Psoas muscle (tissue), 8 donors: Measurements from ENCODE around the gene SRPK2. TPM values are rescaled to one million over a fixed set of nuclear protein-coding genes. Genes with fewer than 3 reads are reported as not detected.

Experiments
- ATAC-seq, 4 donors: fragments of 200-7000 bp; cut with Tn5 transposase; one replicate each; pipeline ENCODE4 v1.9.1; 2020; ENCODE audit warnings: moderate library complexity in 3 of 4, mild to moderate bottlenecking in 2 of 4
- DNase-seq, 2 donors: peaks; one replicate each; pipeline ENCODE4 v3.0.0-alpha.2; 2020
- H3K27ac ChIP-seq: fragments of 200-600 bp; one replicate; pipeline ENCODE4 v1.8.0; 2022
- H3K27me3 ChIP-seq, 3 donors: fragments of 200-600 bp in 1 of 3; one replicate each; pipeline versions ENCODE4 v1.6.1 to v1.8.0; 2013 to 2022; ENCODE audit warnings: low read length in 2 of 3, mild to moderate bottlenecking in 2 of 3, moderate library complexity in 1 of 3; ENCODE audit not compliant: insufficient read depth in 3 of 3
- H3K36me3 ChIP-seq, 2 donors: fragments of 200-600 bp in 1 of 2; one replicate each; pipeline versions ENCODE4 v1.6.1 to v1.8.0; 2013 to 2022; ENCODE audit warnings: low read depth in 1 of 2, mild to moderate bottlenecking in 1 of 2, moderate library complexity in 1 of 2; ENCODE audit not compliant: insufficient read depth in 1 of 2
- H3K4me1 ChIP-seq: fragments of 200-600 bp; one replicate; pipeline ENCODE4 v1.8.0; 2022
- H3K4me3 ChIP-seq: fragments of 200-600 bp; one replicate; pipeline ENCODE4 v1.8.0; 2022; ENCODE audit warnings: mild to moderate bottlenecking
- H3K9me3 ChIP-seq: fragments of 200-600 bp; one replicate; pipeline ENCODE4 v1.8.0; 2022
- WGBS, 3 donors: extraction: QIAGEN DNeasy Blood & Tissue Kit; methylation state at CpG; one replicate each; pipeline versions ENCODE4 v1.1.6 to v1.1.7; 2013; 5-methylcytosine and 5-hydroxymethylcytosine counted together
- intact Hi-C, 2 donors: fragments of 100-400 bp; cut with DNase I; formaldehyde crosslinking; loops; one replicate each; pipeline versions ENCODE4 v1.11.0 to v1.14.2; 2022
- polyA plus RNA-seq, 3 donors: library from polyadenylated mRNA; stranded (reverse); fragments of 200-250 nt; gene quantifications; one replicate each; pipeline ENCODE4 v1.2.3, GENCODE V29; 2013
- total RNA-seq, 4 donors: library from RNA; stranded (reverse); fragmentation: NEBNext Ultra II Directional in 2 of 4; extraction: Animal tissue kit (Norgen Biotek cat#: 25700) in 2 of 4; gene quantifications; one replicate each; pipeline versions ENCODE4 v1.2.1 to v1.2.4, GENCODE V29; 2021 to 2023
- TF ChIP-seq, protein P1 (sequence below): fragments of 200-600 bp; IDR thresholded peaks from one replicate; pipeline ENCODE4 v1.8.0; 2022; ENCODE audit warnings: antibody characterized with exemption
- donor health status: healthy with polysubstance abuse.
- donor health status: DM: no; HTN: no; CAD: no; lungs with moderate emphysema.
- donor health status: Bipolar disorder and iron deficiency.
- donor health status: healthy.
- donor health status: DM: yes; HTN: yes; CAD: no.
- donor health status: DM: no; HTN: no; CAD: no.
- donor health status: DM: no; HTN: no; CAD: no.
- donor health status: DM: yes; HTN: yes; CAD: no.

SRPK2 gene
- total and polyA plus RNA-seq, 7 donors = 12.7 to 51.3 (median 33.2) TPM

DNA sequence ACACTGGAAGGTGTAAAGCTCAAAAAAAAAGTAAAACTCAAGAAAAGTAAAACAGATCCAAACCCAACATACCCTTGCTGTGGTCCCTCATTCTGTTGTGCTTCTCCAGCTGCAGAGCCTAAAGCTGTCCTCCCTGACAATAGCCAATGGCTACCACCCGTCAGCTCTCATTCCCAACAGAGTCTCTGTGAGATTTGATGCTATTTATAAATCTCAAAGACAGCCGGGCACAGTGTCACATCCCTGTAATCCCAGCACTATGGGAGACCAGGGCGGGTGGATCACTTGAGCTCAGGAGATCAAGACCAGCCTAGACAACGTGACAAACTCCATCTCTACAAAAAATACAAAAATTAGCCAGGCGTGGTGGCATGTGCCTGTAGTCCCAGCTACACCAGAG, 258.7 kb downstream of the SRPK2 start:
- Histone ChIP-seq H3K36me3 (peaks cover 4 to 31% of the 10 kb centered on the region in 2 donors), H3K9me3 (no peaks in the 10 kb centered on the region), H3K27ac (no peak overlapping the region), H3K4me1 (peaks cover 22% of the 10 kb centered on the region), H3K4me3 (no peak overlapping the region), H3K27me3 (no peaks in the 10 kb centered on the region)
- intact Hi-C loops = loop anchor here in 1 of 2 donors (10.0 kb wide), 1 partner anchor 365 kb away; no protein-coding TSS in a partner anchor
- 51 to 64% (median 53%) methylated on average over 5 of the region's 5 CpGs for WGBS, 3 donors
- ATAC-seq = peak; percentile 58 to 78 (median 68)
- no peak for DNase-seq
- TF ChIP-seq, protein P1, sequence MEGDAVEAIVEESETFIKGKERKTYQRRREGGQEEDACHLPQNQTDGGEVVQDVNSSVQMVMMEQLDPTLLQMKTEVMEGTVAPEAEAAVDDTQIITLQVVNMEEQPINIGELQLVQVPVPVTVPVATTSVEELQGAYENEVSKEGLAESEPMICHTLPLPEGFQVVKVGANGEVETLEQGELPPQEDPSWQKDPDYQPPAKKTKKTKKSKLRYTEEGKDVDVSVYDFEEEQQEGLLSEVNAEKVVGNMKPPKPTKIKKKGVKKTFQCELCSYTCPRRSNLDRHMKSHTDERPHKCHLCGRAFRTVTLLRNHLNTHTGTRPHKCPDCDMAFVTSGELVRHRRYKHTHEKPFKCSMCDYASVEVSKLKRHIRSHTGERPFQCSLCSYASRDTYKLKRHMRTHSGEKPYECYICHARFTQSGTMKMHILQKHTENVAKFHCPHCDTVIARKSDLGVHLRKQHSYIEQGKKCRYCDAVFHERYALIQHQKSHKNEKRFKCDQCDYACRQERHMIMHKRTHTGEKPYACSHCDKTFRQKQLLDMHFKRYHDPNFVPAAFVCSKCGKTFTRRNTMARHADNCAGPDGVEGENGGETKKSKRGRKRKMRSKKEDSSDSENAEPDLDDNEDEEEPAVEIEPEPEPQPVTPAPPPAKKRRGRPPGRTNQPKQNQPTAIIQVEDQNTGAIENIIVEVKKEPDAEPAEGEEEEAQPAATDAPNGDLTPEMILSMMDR = no peak

DNA sequence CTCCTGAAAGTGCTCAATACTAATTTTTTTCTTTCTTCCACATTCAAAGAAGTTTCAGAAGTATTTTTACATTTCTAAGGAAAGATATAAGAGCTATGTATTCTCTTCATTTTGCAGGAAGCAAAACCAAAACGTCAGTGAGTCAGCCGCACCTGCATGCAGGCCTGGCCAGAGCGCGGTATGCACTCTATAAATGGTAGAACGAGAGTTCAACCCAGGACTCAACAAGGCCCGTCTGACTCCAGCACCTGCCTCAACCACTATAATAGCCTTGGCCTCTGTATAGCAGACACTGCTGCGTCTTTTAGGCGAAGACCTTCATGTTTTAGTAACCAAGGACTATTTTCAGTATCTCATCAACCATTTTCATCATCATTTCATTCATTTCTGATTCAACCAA, 261.5 kb downstream of the SRPK2 start:
- intact Hi-C loops = no loop called here
- Histone ChIP-seq H3K9me3 (no peaks in the 10 kb centered on the region), H3K4me1 (peaks cover 22% of the 10 kb centered on the region), H3K4me3 (no peak overlapping the region), H3K27ac (peak overlapping the region; percentile 41), H3K36me3 (peaks cover 4 to 36% of the 10 kb centered on the region in 2 donors), H3K27me3 (no peaks in the 10 kb centered on the region)
- TF ChIP-seq, protein P1 = no peak
- ATAC-seq (peak; percentile 74 to 84 (median 77)), DNase-seq (no peak)
- 31 to 49% (median 32%) methylated on average over 8 of the region's 8 CpGs for WGBS, 3 donors

DNA sequence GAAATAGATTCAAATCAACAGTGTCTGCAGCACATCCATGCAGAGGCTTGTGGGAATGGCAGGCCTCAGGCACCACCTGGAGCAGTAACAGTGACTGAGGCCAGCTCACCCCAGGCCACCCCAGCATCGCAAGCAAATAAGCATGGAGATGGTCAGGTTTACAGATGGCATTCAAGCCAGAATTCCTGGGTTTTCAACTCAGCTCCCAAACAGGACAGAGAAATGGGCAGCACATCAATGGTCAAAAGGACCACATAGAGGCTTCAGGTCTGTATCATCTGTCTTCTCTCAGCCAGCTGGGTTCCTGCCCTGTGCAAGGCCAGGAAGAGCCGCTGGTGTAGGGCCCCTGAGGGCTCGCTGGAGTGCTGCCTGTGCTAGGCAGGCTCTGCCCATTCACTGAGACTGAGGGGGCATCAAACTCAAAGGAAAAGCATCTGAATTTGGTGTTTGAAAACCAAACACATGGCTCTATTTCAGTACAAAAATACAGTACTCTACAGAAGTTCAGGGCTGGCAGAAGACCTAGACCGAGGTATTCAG, 262.2 kb downstream of the SRPK2 start:
- Histone ChIP-seq H3K27me3 (no peaks in the 10 kb centered on the region), H3K27ac (peak overlapping the region; percentile 41), H3K4me1 (peaks cover 22% of the 10 kb centered on the region), H3K36me3 (peaks cover 4 to 41% of the 10 kb centered on the region in 2 donors), H3K9me3 (no peaks in the 10 kb centered on the region), H3K4me3 (no peak overlapping the region)
- TF ChIP-seq, protein P1 = no peak
- 55 to 73% (median 59%) methylated on average over 4 of the region's 4 CpGs for whole genome bisulfite sequencing, 3 donors
- ATAC-seq (peak in 3 of 4 donors; percentile 42 to 45 (median 43)), DNase-seq (no peak)
- intact Hi-C loops = no loop called here

DNA sequence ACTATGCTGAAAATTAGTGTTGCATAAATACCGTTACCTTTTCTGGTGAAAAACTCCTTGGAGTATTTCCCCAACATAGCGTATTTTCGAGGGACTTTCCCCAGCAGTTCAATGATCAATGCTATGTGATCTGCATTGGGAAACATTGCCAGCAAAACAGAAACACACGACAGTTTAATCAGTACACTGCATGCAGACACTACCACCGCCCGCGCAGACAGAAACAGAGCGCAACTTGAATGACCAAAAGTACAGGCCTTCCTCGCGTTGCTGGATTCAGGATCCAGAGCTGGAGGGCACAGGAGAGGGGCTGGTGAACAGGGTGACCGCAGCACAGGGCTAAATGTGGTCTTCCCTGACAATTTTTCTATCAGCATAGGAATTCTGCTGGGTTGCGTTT, 263.0 kb downstream of the SRPK2 start:
- DNase-seq = no peak
- 96 to 97% (median 97%) methylated on average over 12 of the region's 12 CpGs for WGBS, 3 donors

More for the DNA sequence above, 263.0 kb downstream of the SRPK2 start:
- no peak for ATAC-seq
- Histone ChIP-seq H3K4me3 (no peak overlapping the region), H3K9me3 (no peaks in the 10 kb centered on the region), H3K27ac (no peak overlapping the region), H3K27me3 (no peaks in the 10 kb centered on the region), H3K4me1 (peaks cover 22% of the 10 kb centered on the region), H3K36me3 (peaks cover 4 to 43% of the 10 kb centered on the region in 2 donors)
- TF ChIP-seq, protein P1 = no peak
- intact Hi-C loops = no loop called here
